Stimulated activated naive CD8-positive, alpha-beta T cell treated with anti-CD3 and anti-CD28 coated beads, Interleukin-15, amount 100 ng/mL, for 72 hours (primary cell): ENCODE results near the gene OR12D1.
"Not testable (repeated sequence)": the region's sequence is repeated elsewhere in the genome, so short reads cannot be mapped to it uniquely, and the experiment has no call there.

ENCODE experiments used
- ATAC-seq: fragments of 150-1000 bp; cut with Tn5 transposase; 2 replicates; pipeline ENCODE4 v1.10.0; 2021; ENCODE audit warnings: mild to moderate bottlenecking, moderate library complexity
- DNase-seq, 2 donors: peaks; one replicate each; pipeline ENCODE4 v3.0.0; 2021 to 2022
- H3K27ac Mint-ChIP-seq, 2 donors: one replicate each; pipeline ENCODE4 v1.8.0; 2022; ENCODE audit warnings: mild to moderate bottlenecking in 2 of 2, mixed read lengths in 2 of 2, moderate library complexity in 2 of 2
- H3K27me3 Mint-ChIP-seq: one replicate; pipeline ENCODE4 v1.8.0; 2022; ENCODE audit warnings: mixed read lengths
- H3K4me1 Mint-ChIP-seq: one replicate; pipeline ENCODE4 v1.8.0; 2022; ENCODE audit warnings: mild to moderate bottlenecking, mixed read lengths
- H3K4me3 Mint-ChIP-seq, 2 donors: one replicate each; pipeline ENCODE4 v1.8.0; 2022; ENCODE audit warnings: mild to moderate bottlenecking in 2 of 2, mixed read lengths in 2 of 2, moderate library complexity in 1 of 2
- H3K9me3 Mint-ChIP-seq, 2 donors: one replicate each; pipeline ENCODE4 v1.8.0; 2022; ENCODE audit warnings: mixed read lengths in 2 of 2

The OR12D1 gene

GRCh38 chr6:29414588-29414987 lies at the start of gene OR12D1:
Gene OR12D1, plus strand, starts transcription at chr6:29414928.
- Mint-ChIP-seq H3K27ac (no peak within 1 kb of the TSS), H3K4me1 (no peaks in the 10 kb centered on the region), H3K9me3 (peaks cover 22 to 30% of the 10 kb centered on the region in 2 donors), H3K27me3 (peaks cover 44% of the 10 kb centered on the region), H3K4me3 (no peak within 1 kb of the TSS)
- DNase-seq (no peak), ATAC-seq (no peak)

DNA sequence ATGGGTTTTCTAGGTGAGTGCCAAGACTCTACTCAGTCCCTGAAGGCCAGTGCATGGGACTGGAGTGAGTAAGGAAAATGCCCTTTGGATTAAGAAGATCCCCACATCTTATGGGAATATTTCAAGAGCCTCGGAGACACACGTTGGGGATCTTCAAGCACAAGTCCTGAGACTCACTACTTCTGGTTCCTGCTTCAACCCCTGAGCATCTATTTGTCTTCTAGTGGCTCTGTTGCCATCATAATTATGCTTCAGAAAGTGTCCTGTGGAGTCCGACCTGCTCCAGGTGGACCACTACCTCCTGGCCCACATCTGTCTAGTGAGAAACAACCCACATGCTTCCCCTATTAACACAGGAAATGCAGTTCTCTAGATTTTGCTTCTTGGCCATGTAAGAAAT lies 46.0 kb upstream of the OR12D1 start, which contains the start of gene OR5V1:
OR5V1 (minus strand) TSS at position 101 of the 400 bp plus-strand sequence. CDS start 12,670 bp downstream, outside the sequence.
- no peak within 1 kb of the TSS for H3K4me3 Mint-ChIP-seq

GRCh38 chr6:29375191-29375590 lies 39.5 kb upstream of the OR12D1 start, which contains the start of gene OR12D3:
Gene OR12D3, minus strand, starts transcription at chr6:29375291. Its CDS starts 4 bp downstream, at chr6:29375287.
- no peak within 1 kb of the TSS for H3K27ac Mint-ChIP-seq
- H3K27me3 Mint-ChIP-seq, result peaks cover 25% of the 10 kb centered on the region
- DNase-seq (no peak), ATAC-seq (no peak)
- no peak within 1 kb of the TSS for H3K4me3 Mint-ChIP-seq
- no peaks in the 10 kb centered on the region for H3K4me1 Mint-ChIP-seq
- no peaks in the 10 kb centered on the region for H3K9me3 Mint-ChIP-seq

More for the DNA sequence above, 46.0 kb upstream of the OR12D1 start, which contains the start of gene OR5V1:
- Mint-ChIP-seq H3K4me1 (no peaks in the 10 kb centered on the region), H3K9me3 (no peaks in the 10 kb centered on the region), H3K27ac (no peak within 1 kb of the TSS), H3K27me3 (peaks cover 21% of the 10 kb centered on the region)
- ATAC-seq, result no peak
- DNase-seq, result no peak

DNA sequence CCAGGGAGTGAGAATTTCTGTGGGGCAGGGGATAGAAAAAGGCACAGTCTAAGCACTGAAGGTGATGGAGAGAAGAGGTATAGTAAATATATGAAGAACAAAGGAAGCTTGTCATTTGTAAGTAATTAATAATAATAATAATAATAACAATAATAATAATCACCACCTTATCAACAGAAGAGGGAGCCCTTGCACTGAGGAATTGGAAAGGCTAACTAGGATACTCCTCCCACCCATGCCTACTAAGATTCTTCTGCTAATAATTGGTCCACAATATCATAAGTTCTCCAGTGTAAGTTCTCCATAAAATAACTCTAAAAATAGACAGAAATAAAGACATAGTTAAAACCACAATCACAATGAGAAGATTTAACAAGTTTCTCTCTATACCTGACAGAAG lies 38.7 kb upstream of the OR12D1 start:
- Mint-ChIP-seq H3K27me3 (peaks cover 25% of the 10 kb centered on the region), H3K4me3 (no peak overlapping the region), H3K4me1 (no peaks in the 10 kb centered on the region), H3K9me3 (no peaks in the 10 kb centered on the region), H3K27ac (no peak overlapping the region)
- ATAC-seq (no peak), DNase-seq (no peak)

DNA sequence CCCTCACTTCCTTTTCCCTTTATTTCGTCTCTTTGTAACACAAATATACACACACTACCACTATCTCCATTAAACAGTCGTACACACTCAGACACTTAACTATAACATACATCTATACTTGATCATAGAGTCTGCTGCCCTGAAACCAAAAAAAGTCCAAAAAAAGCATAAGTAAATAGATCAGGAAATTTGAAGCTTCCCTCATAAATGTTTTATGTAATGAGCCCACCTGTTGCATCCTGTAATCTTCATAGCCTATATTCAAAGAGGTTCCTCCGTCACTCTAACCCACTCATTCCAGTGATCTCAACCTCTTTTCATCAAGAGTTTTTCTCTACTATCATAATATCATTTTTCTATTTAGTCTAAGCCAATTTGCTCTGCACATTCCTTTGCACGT lies 26.2 kb upstream of the OR12D1 start:
- H3K9me3 Mint-ChIP-seq, result no peaks in the 10 kb centered on the region
- no peak for ATAC-seq
- no peak overlapping the region for H3K27ac Mint-ChIP-seq
- DNase-seq, result no peak
- no peaks in the 10 kb centered on the region for H3K4me1 Mint-ChIP-seq
- H3K27me3 Mint-ChIP-seq, result peaks cover 46% of the 10 kb centered on the region
- H3K4me3 Mint-ChIP-seq, result no peak overlapping the region

DNA sequence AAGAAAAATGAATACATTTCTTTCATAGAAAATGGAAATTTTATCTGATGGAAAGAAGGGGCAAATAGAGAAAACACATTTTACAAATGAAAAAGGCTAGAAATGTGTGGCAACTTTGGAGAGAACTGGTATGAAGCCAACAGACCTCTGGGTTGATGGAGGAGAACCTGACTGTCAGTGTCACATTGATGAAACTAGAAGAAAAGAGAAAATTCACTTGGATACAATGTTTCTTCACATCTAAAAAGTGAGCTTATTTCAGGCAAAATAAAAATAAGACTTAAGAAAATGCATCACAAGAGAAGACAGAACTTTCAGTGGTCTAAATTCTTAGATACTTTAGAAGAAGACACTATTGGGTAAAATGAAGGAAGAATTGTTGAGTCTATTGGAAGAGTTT lies 19.4 kb upstream of the OR12D1 start, which contains the start of gene OR12D2:
OR12D2 (plus strand) TSS at position 301 of the 400 bp plus-strand sequence. CDS start 1,069 bp downstream, outside the sequence.
- DNase-seq (no peak), ATAC-seq (no peak)
- no peaks in the 10 kb centered on the region for H3K9me3 Mint-ChIP-seq
- peaks cover 57% of the 10 kb centered on the region for H3K27me3 Mint-ChIP-seq
- no peak within 1 kb of the TSS for H3K27ac Mint-ChIP-seq
- no peak within 1 kb of the TSS for H3K4me3 Mint-ChIP-seq
- H3K4me1 Mint-ChIP-seq, result no peaks in the 10 kb centered on the region

- Mint-ChIP-seq H3K4me1 (no peaks in the 10 kb centered on the region), H3K9me3 (no peaks in the 10 kb centered on the region), H3K27me3 (peaks cover 57% of the 10 kb centered on the region), H3K27ac (no peak overlapping the region), H3K4me3 (no peak overlapping the region)
- no peak for ATAC-seq
- DNase-seq, result no peak
These were observed 15.2 kb upstream of the OR12D1 start for GRCh38 chr6:29399525-29399924.

GRCh38 chr6:29403801-29404200 lies 10.9 kb upstream of the OR12D1 start:
- H3K27me3 Mint-ChIP-seq, result peaks cover 52% of the 10 kb centered on the region
- no peak for DNase-seq
- H3K4me1 Mint-ChIP-seq, result no peaks in the 10 kb centered on the region
- H3K9me3 Mint-ChIP-seq, result peaks cover 0 to 5% of the 10 kb centered on the region in 2 donors
- H3K4me3 Mint-ChIP-seq, result no peak overlapping the region
- H3K27ac Mint-ChIP-seq, result no peak overlapping the region
- ATAC-seq, result no peak

DNA sequence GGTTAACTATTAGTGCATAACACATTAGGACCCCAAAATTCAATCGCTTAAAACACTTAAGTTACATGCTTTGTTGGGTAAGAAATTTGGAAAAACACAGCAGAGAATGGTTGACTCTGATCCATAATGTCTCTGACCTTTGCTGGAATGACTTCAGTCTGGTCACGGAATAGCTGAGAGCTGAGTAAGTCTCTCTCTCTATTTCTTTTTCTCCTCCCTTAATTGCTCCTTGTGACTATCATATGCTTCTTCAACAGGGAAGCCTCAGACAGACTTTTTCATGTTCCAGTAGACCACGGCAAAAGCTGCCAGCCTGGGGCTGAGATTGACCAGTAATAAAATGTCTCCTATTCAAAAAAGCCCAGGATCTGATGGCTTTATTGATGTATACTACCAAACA lies 4.8 kb downstream of the OR12D1 start:
- Mint-ChIP-seq H3K4me3 (no peak overlapping the region), H3K27me3 (peaks cover 30% of the 10 kb centered on the region), H3K4me1 (no peaks in the 10 kb centered on the region), H3K9me3 (no peaks in the 10 kb centered on the region), H3K27ac (no peak overlapping the region)
- ATAC-seq (no peak), DNase-seq (no peak)

- Mint-ChIP-seq H3K4me1 (no peaks in the 10 kb centered on the region), H3K27me3 (peaks cover 44% of the 10 kb centered on the region), H3K9me3 (no peaks in the 10 kb centered on the region), H3K4me3 (no peak overlapping the region), H3K27ac (no peak overlapping the region)
- ATAC-seq, result no peak
- no peak for DNase-seq
These were observed 9.4 kb downstream of the OR12D1 start for GRCh38 chr6:29424168-29424567.

GRCh38 chr6:29424575-29424974 lies 9.8 kb downstream of the OR12D1 start:
- DNase-seq, result peak in 1 of 2 donors; percentile 12
- Mint-ChIP-seq H3K9me3 (no peaks in the 10 kb centered on the region), H3K27ac (no peak overlapping the region), H3K4me1 (no peaks in the 10 kb centered on the region), H3K4me3 (no peak overlapping the region), H3K27me3 (peaks cover 44% of the 10 kb centered on the region)
- ATAC-seq, result peak; percentile 84

DNA sequence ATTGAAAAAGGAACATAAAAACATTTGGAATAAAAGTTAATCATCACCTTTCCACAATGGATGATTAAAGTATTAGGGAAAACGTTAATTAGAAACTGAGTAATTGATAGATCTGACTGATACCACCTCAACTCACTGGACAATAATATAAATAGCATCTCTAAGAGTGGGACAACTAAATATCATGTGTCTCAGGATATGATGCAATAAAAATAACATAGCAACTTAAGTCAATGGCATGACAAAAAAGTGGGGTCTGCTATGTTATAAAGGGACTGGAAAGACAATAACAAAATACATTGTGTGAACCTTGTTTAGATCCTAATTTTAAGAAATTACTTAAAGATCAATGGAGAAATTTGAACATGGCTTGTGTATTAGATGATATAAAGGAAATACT lies 10.3 kb downstream of the OR12D1 start:
- ATAC-seq, result no peak
- Mint-ChIP-seq H3K27ac (no peak overlapping the region), H3K9me3 (no peaks in the 10 kb centered on the region), H3K4me1 (no peaks in the 10 kb centered on the region), H3K27me3 (peaks cover 44% of the 10 kb centered on the region), H3K4me3 (no peak overlapping the region)
- no peak for DNase-seq

DNA sequence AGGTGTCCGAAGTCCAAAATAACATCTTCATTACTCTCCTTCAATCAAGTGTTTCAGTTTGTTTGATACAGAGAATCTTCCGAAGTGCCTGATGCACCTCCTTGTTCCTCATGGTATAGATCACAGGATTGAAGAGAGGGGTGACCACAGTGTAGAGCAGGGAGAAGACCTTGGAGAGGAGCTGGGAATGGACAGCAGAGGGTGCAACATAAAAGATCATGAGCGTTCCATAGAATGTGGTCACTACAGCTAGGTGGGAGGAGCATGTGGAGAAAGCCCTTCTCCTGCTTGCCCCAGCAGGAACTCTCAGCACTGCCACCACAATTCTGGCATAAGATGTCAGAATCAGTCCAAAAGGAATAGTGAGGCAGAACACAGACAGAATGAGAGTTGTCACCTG lies 11.9 kb downstream of the OR12D1 start:
- no peaks in the 10 kb centered on the region for H3K9me3 Mint-ChIP-seq
- DNase-seq, result no peak
- no peak overlapping the region for H3K27ac Mint-ChIP-seq
- no peak for ATAC-seq
- peaks cover 33% of the 10 kb centered on the region for H3K27me3 Mint-ChIP-seq
- no peak overlapping the region for H3K4me3 Mint-ChIP-seq
- no peaks in the 10 kb centered on the region for H3K4me1 Mint-ChIP-seq

DNA sequence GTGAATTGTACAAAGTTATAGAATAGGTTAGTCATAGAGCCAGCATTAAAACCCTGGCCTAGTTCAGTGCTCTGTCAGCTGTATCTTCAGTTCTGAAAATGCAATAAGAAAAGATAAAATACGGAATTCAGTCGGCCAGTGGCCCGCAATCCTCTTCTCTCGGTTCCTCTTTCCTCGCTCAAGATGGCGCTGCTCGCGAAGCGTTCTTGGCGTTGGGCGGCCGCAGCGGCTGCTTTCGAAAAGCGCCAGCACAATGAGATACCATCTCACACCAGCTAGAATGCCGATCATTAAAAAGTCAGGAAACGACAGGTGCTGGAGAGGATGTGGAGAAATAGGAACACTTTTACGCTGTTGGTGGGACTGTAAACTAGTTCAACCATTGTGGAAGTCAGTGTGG lies 22.0 kb downstream of the OR12D1 start:
- peaks cover 59% of the 10 kb centered on the region for H3K27me3 Mint-ChIP-seq
- DNase-seq, H3K9me3 Mint-ChIP-seq, H3K27ac Mint-ChIP-seq, H3K4me1 Mint-ChIP-seq, ATAC-seq, H3K4me3 Mint-ChIP-seq: not testable (repeated sequence)

DNA sequence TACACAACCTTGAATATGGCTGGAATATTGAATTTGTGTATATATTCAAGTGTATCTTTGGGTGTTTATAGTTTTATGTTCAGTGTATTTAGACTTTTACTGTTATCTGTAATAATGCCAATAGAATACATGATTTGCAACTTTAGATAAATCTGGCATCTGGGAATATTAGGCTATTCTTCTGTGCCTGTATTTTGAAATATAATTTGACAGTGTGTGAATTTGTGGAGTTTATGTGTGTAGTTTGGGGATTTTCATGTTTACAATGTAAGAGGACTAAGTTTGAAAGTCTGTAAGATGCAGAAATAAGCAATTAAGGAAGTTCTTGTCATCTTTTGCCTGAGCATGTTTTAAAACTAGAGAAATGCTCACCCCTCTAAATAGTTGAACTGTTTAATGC lies 24.3 kb downstream of the OR12D1 start, which contains the start of gene OR10C1:
OR10C1 (plus strand) TSS at position 301 of the 400 bp plus-strand sequence. CDS start 710 bp downstream, outside the sequence.
- no peak for DNase-seq
- ATAC-seq, result no peak
- Mint-ChIP-seq H3K27me3 (peaks cover 41% of the 10 kb centered on the region), H3K4me1 (no peaks in the 10 kb centered on the region), H3K27ac (no peak within 1 kb of the TSS), H3K4me3 (no peak within 1 kb of the TSS), H3K9me3 (peaks cover 0 to 10% of the 10 kb centered on the region in 2 donors)

GRCh38 chr6:29442719-29443118 lies 28.0 kb downstream of the OR12D1 start:
- H3K4me1 Mint-ChIP-seq, result no peaks in the 10 kb centered on the region
- no peak overlapping the region for H3K27ac Mint-ChIP-seq
- no peak overlapping the region for H3K4me3 Mint-ChIP-seq
- ATAC-seq (no peak), DNase-seq (no peak)
- H3K9me3 Mint-ChIP-seq, result peaks cover 9 to 16% of the 10 kb centered on the region in 2 donors
- peaks cover 58% of the 10 kb centered on the region for H3K27me3 Mint-ChIP-seq

DNA sequence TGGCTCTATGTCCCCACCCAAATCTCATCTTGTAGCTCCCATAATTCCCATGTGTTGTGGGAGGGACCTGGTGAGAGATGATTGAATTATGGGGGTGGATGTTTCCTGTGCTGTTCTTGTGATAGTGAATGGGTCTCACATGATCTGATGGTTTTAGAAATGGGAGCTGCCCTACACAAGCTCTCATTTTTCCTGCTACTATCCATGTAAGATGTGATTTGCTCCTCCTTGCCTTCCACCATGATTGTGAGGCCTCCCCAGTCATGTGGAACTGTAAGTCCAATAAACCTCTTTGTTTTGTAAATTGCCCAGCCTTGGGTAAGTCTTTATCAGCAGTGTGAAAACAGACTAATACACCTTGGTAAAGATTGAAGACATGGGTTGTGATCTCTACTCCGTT lies 29.3 kb downstream of the OR12D1 start:
- not testable (repeated sequence) for H3K4me3 Mint-ChIP-seq, ATAC-seq, H3K27ac Mint-ChIP-seq, H3K4me1 Mint-ChIP-seq, DNase-seq
- peaks cover 9 to 16% of the 10 kb centered on the region in 2 donors for H3K9me3 Mint-ChIP-seq
- peaks cover 64% of the 10 kb centered on the region for H3K27me3 Mint-ChIP-seq
